ENCODE results near the gene SPEM1. TPM values are rescaled to one million over a fixed set of nuclear protein-coding genes. Genes with fewer than 3 reads are reported as not detected.

SPEM1 gene
- total and polyA plus RNA-seq, 2 of the 13 experiments (the other 11 are each of a cell fraction or from before 2014, with no cell fraction given), result not detected

DNA sequence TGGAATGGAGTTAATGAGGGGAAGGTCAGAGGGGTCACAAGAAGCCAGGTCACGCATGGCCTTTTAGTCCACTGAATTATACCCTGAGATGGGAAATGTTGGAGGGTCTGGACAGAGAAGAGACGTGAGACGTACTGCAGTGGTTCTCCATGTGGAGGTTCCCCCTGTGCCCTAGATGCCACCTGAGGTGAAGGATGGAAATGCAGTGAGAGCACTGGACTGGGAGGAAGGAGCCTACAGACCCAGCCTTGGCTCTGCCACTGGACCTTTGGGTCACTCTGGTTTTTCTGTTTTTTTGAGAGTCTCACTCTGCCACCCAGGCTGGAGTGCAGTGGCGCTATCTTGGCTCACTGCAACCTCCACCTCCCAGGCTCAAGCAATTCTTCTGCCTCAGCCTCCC is 24.0 kb upstream of the SPEM1 start:
- Histone ChIP-seq H4K20me1 (ENCODE audit: insufficient read depth, low read length) (no peaks in the 10 kb centered on the region), H3K4me1 (ENCODE audit: insufficient read depth, low read length) (peaks cover 14% of the 10 kb centered on the region), H3K79me2 (ENCODE audit: insufficient read depth, low read length) (no peaks in the 10 kb centered on the region), H2AFZ (ENCODE audit: low read length) (no peak overlapping the region), H3K9ac (ENCODE audit: insufficient read depth, low read depth, low read length) (no peak overlapping the region), H3K27ac (ENCODE audit: extremely low read length, insufficient read depth, low read length) (no peak overlapping the region), H3K27me3 (ENCODE audit: control insufficient read depth in 1 of 2, insufficient read depth in 2 of 2, low read length in 2 of 2) (no peaks in the 10 kb centered on the region; a peak in 1 of 5 replicates), H3K4me3 (replicated peaks in 1 of 3; ENCODE audit: insufficient read depth in 1 of 3, low read depth in 2 of 3, low read length in 3 of 3) (no peak overlapping the region), H3K9me3 (ENCODE audit: low read length) (no peaks in the 10 kb centered on the region), H3K4me2 (ENCODE audit: low read depth, low read length) (no peak overlapping the region), H3K36me3 (replicated peaks in 1 of 2; ENCODE audit: control insufficient read depth in 1 of 2, insufficient read depth in 2 of 2, low read length in 2 of 2) (no peaks in the 10 kb centered on the region; a peak in 1 of 5 replicates)
- intact Hi-C loops (cut with micrococcal nuclease; ENCODE audit: unreplicated experiment) (no loop called here), in situ Hi-C loops (cut with HindIII; ENCODE audit: extremely low pct_ligation_motif_present, low pct_unique_long_range_greater_than_20kb) (no loop called here)
- no peak for ATAC-seq
- WGBS (ENCODE audit: low lambda C conversion rate), result 66% methylated on average over 4 of the region's 4 CpGs
- FAIRE-seq, result no peak
- TF ChIP-seq ZNF263 (CRISPR knock-in tag; IDR thresholded peaks at IDR 0.05) (peak; percentile 45; the same call in 1 of the 2 replicates), ETV6 (CRISPR knock-in tag; conservative IDR thresholded peaks at IDR 0.05) (no peak), SMAD9 (CRISPR knock-in tag; IDR thresholded peaks at IDR 0.05) (no peak)
- TF ChIP-seq, protein P1, sequence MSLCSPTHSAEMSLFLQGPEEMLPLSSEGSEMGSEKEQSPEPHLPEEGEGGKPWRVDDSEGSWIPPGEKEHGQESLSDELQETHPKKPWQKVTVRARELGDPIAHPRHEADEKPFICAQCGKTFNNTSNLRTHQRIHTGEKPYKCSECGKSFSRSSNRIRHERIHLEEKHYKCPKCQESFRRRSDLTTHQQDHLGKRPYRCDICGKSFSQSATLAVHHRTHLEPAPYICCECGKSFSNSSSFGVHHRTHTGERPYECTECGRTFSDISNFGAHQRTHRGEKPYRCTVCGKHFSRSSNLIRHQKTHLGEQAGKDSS (CRISPR knock-in tag; IDR thresholded peaks at IDR 0.05; ENCODE audit: borderline replicate concordance, low read depth), result peak; percentile 74; the same call in 1 of the 2 replicates
- no peak for DNase-seq (ENCODE audit: low spot score)
- POLR2A ChIA-PET, result interaction anchor here (0.7 kb wide), 1 partner anchor 115 kb away, joined by 3 read pairs; no protein-coding TSS in a partner anchor
- CTCF ChIA-PET (ENCODE audit: low intra/inter-chr PET ratio, low total read pairs), result no interaction called here
- BruUV-seq (replicated peaks), result no TSS peak

DNA sequence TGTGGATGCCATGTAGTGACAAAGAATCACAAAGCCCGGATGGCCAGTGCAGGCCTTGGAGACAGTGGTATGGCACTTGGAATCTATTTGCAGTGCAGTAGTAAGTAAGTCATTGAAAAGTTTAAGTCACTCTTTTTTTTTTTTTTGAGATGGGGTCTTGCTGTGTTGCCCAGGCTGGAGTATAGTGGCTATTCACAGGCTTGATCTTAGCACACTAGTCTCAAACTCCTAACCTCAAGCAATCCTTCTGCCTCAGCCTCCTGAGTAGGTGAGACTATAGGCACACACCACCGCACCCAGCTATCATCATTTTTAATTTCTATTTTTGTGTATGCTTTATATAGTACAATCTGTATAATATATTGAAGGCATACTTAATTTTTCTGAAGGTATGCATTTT is 21.5 kb upstream of the SPEM1 start:
- no peak overlapping the region for H3K27ac ChIP-seq (ENCODE audit: extremely low read length, insufficient read depth, low read length)
- WGBS (ENCODE audit: low lambda C conversion rate), result 85% methylated on average over 2 of the region's 2 CpGs
- H3K36me3 ChIP-seq (replicated peaks in 1 of 2; ENCODE audit: control insufficient read depth in 1 of 2, insufficient read depth in 2 of 2, low read length in 2 of 2), result no peaks in the 10 kb centered on the region
- POLR2A ChIA-PET, result interaction anchor here (0.6 to 1.5 kb wide), 3 partner anchors 36 to 162 kb away, joined by 3 to 4 read pairs (median 3); partner anchors contain the start of gene POLR2A
- 0 out of 4 replicates have a peak, but pooled peaks of 1 of the 2 experiments have one; percentile 21 for TF ChIP-seq POLR2A (IDR thresholded peaks at IDR 0.05; ENCODE audit: insufficient read depth in 1 of 2, low read depth in 2 of 2, low read length in 2 of 2)
- TF ChIP-seq, protein P2, sequence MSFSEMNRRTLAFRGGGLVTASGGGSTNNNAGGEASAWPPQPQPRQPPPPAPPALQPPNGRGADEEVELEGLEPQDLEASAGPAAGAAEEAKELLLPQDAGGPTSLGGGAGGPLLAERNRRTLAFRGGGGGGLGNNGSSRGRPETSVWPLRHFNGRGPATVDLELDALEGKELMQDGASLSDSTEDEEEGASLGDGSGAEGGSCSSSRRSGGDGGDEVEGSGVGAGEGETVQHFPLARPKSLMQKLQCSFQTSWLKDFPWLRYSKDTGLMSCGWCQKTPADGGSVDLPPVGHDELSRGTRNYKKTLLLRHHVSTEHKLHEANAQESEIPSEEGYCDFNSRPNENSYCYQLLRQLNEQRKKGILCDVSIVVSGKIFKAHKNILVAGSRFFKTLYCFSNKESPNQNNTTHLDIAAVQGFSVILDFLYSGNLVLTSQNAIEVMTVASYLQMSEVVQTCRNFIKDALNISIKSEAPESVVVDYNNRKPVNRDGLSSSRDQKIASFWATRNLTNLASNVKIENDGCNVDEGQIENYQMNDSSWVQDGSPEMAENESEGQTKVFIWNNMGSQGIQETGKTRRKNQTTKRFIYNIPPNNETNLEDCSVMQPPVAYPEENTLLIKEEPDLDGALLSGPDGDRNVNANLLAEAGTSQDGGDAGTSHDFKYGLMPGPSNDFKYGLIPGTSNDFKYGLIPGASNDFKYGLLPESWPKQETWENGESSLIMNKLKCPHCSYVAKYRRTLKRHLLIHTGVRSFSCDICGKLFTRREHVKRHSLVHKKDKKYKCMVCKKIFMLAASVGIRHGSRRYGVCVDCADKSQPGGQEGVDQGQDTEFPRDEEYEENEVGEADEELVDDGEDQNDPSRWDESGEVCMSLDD (CRISPR knock-in tag; IDR thresholded peaks at IDR 0.05; ENCODE audit: borderline replicate concordance), result no peak
- TF ChIP-seq POLR2G (IDR thresholded peaks at IDR 0.05; ENCODE audit: low read depth, low read length), result no peak
- TF ChIP-seq IKZF4 (CRISPR knock-in tag; IDR thresholded peaks at IDR 0.05; ENCODE audit: borderline replicate concordance, low read depth, not compliant biosample characterization), result no peak
- TF ChIP-seq ZNF121 (CRISPR knock-in tag; IDR thresholded peaks at IDR 0.05), result peak; percentile 90
- no peak overlapping the region for H3K4me3 ChIP-seq (replicated peaks in 1 of 3; ENCODE audit: insufficient read depth in 1 of 3, low read depth in 2 of 3, low read length in 3 of 3)
- FAIRE-seq (no peak), DNase-seq (ENCODE audit: low spot score) (no peak), ATAC-seq (no peak)
- H3K9me3 ChIP-seq (ENCODE audit: low read length), result no peaks in the 10 kb centered on the region
- H3K4me2 ChIP-seq (ENCODE audit: low read depth, low read length), result no peak overlapping the region
- H3K79me2 ChIP-seq (ENCODE audit: insufficient read depth, low read length), result peaks cover 4% of the 10 kb centered on the region
- H3K4me1 ChIP-seq (ENCODE audit: insufficient read depth, low read length), result peaks cover 17% of the 10 kb centered on the region
- intact Hi-C loops (cut with micrococcal nuclease; ENCODE audit: unreplicated experiment), result no loop called here
- no peaks in the 10 kb centered on the region; a peak in 2 of 5 replicates for H3K27me3 ChIP-seq (ENCODE audit: control insufficient read depth in 1 of 2, insufficient read depth in 2 of 2, low read length in 2 of 2)
- in situ Hi-C loops (cut with HindIII; ENCODE audit: extremely low pct_ligation_motif_present, low pct_unique_long_range_greater_than_20kb), result no loop called here
- BruUV-seq (replicated peaks), result no TSS peak
- H2AFZ ChIP-seq (ENCODE audit: low read length), result no peak overlapping the region
- H3K9ac ChIP-seq (ENCODE audit: insufficient read depth, low read depth, low read length), result no peak overlapping the region
- no peaks in the 10 kb centered on the region for H4K20me1 ChIP-seq (ENCODE audit: insufficient read depth, low read length)
- CTCF ChIA-PET (ENCODE audit: low intra/inter-chr PET ratio, low total read pairs), result no interaction called here
